GM23338 (cell line): Measurements from ENCODE around the gene SLC16A5. TPM values are rescaled to one million over a fixed set of nuclear protein-coding genes. Genes with fewer than 3 reads are reported as not detected.
"Not testable (repeated sequence)": the region's sequence is repeated elsewhere in the genome, so short reads cannot be mapped to it uniquely, and the experiment has no call there.

Source experiments
- ATAC-seq: fragments of 200-7000 bp; cut with Tn5 transposase; 3 replicates; pipeline ENCODE4 v1.9.1; 2020
- DNase-seq: peaks from one replicate; pipeline ENCODE4 v3.0.0-alpha.2; 2015; ENCODE audit warnings: low spot score
- H2AFZ ChIP-seq: fragments of 200-600 bp; sonication (generic); 2 replicates; pipeline ENCODE4 v1.8.0; 2016; ENCODE audit warnings: antibody characterized with exemption, mild to moderate bottlenecking, moderate library complexity
- H3F3A ChIP-seq: fragments of 200-600 bp; sonication (generic); replicated peaks from 2 replicates; pipeline ENCODE4 v1.8.0; 2017; ENCODE audit warnings: antibody characterized with exemption, mixed run types, low read depth
- H3K27ac ChIP-seq: fragments of 200-600 bp; sonication (generic); 2 replicates; pipeline ENCODE4 v1.6.1; 2016; ENCODE audit warnings: low read depth
- H3K27me3 ChIP-seq: fragments of 200-600 bp; sonication (generic); 2 replicates; pipeline ENCODE4 v1.8.0; 2016; ENCODE audit warnings: mild to moderate bottlenecking, mixed run types, moderate library complexity; ENCODE audit not compliant: insufficient read depth
- H3K36me3 ChIP-seq: fragments of 200-600 bp; sonication (generic); 2 replicates; pipeline ENCODE4 v1.8.0; 2016; ENCODE audit warnings: mild to moderate bottlenecking; ENCODE audit not compliant: insufficient read depth
- H3K4me1 ChIP-seq: fragments of 200-600 bp; sonication (generic); 2 replicates; pipeline ENCODE4 v1.8.0; 2016; ENCODE audit warnings: mild to moderate bottlenecking, moderate library complexity; ENCODE audit not compliant: insufficient read depth
- H3K4me2 ChIP-seq: fragments of 200-600 bp; sonication (generic); 2 replicates; pipeline ENCODE4 v1.7.1; 2017; ENCODE audit warnings: mixed run types
- H3K4me3 ChIP-seq: fragments of 200-600 bp; sonication (generic); 2 replicates; pipeline ENCODE4 v1.6.1; 2016; ENCODE audit warnings: mixed run types
- H3K79me2 ChIP-seq: fragments of 200-600 bp; sonication (generic); replicated peaks from 2 replicates; pipeline ENCODE4 v1.8.0; 2017; ENCODE audit warnings: mild to moderate bottlenecking; ENCODE audit not compliant: insufficient read depth
- H3K9me2 ChIP-seq: fragments of 200-600 bp; sonication (generic); 2 replicates; pipeline ENCODE4 v1.8.0; 2017; ENCODE audit not compliant: insufficient read depth
- H4K20me1 ChIP-seq: fragments of 200-600 bp; sonication (generic); replicated peaks from 2 replicates; pipeline ENCODE4 v1.8.0; 2017; ENCODE audit warnings: mild to moderate bottlenecking; ENCODE audit not compliant: insufficient read depth
- H3K27ac Mint-ChIP-seq: 2 replicates; pipeline ENCODE4 v1.8.0; 2020; ENCODE audit warnings: inconsistent platforms, mild to moderate bottlenecking, moderate library complexity, mixed read lengths
- H3K27me3 Mint-ChIP-seq: 3 replicates; pipeline ENCODE4 v1.8.0; 2022; ENCODE audit warnings: low read depth, mild to moderate bottlenecking, moderate library complexity, mixed read lengths, inconsistent platforms; ENCODE audit not compliant: insufficient read depth, poor library complexity
- H3K36me3 Mint-ChIP-seq: 3 replicates; pipeline ENCODE4 v1.8.0; 2021; ENCODE audit warnings: low read depth, mild to moderate bottlenecking, inconsistent platforms, moderate library complexity, mixed read lengths
- H3K4me1 Mint-ChIP-seq: 3 replicates; pipeline ENCODE4 v1.8.0; 2020; ENCODE audit warnings: mild to moderate bottlenecking, inconsistent platforms, mixed read lengths
- H3K4me3 Mint-ChIP-seq: 3 replicates; pipeline ENCODE4 v1.8.0; 2021; ENCODE audit warnings: moderate library complexity, mild to moderate bottlenecking, inconsistent platforms, mixed read lengths
- H3K9me3 Mint-ChIP-seq: 3 replicates; pipeline ENCODE4 v1.8.0; 2020; ENCODE audit warnings: moderate library complexity, mild to moderate bottlenecking, inconsistent platforms, mixed read lengths
- CTCF ChIP-seq, 2 experiments: fragments of 200-600 bp in 1 of 2; sonication (generic) in 1 of 2; conservative IDR thresholded peaks; 2 replicates each; pipeline versions ENCODE4 v1.5.1 to v1.6.1; 2016 to 2017; ENCODE audit warnings: antibody characterized with exemption in 2 of 2, low read depth in 2 of 2, mild to moderate bottlenecking in 2 of 2, moderate library complexity in 1 of 2
- EZH2phosphoT487 ChIP-seq: fragments of 200-600 bp; sonication (generic); IDR thresholded peaks from one replicate; pipeline ENCODE4 v1.8.1; 2018; ENCODE audit warnings: antibody characterized with exemption; ENCODE audit not compliant: unreplicated experiment
- POLR2AphosphoS5 ChIP-seq: IDR thresholded peaks from 2 replicates; pipeline ENCODE4 v1.6.1; 2016; ENCODE audit warnings: antibody characterized with exemption, low read depth
- STAT1 ChIP-seq: IDR thresholded peaks from one replicate; pipeline ENCODE4 v1.6.1; 2016; ENCODE audit warnings: antibody characterized with exemption; ENCODE audit not compliant: unreplicated experiment
- polyA plus RNA-seq: library from polyadenylated mRNA; unstranded; fragments of >200 nt; fragmentation: Nextera tagmentation; extraction: Ambion mirVana; gene quantifications from 2 replicates; pipeline ENCODE4 v1.2.1, GENCODE V29; 2016
- total RNA-seq: library from RNA; depleted of rRNA; stranded (reverse); fragments of >200 nt; shearing (Covaris generic); gene quantifications from 2 replicates; pipeline ENCODE4 v1.2.3, GENCODE V29; 2014

Gene SLC16A5
- total and polyA plus RNA-seq, 2 experiments from 2014 or later = 7.3 to 40.0 TPM

- peaks cover 7% of the 10 kb centered on the region for H3K79me2 ChIP-seq
- peak within 1 kb of the TSS; percentile 95 for H3K4me3 ChIP-seq
- peak within 1 kb of the TSS; percentile 96 for H3K4me2 ChIP-seq
- TF ChIP-seq CTCF (conservative IDR thresholded peaks at IDR 0.05; ENCODE audit: low read depth in 2 of 2) (peak; percentile 58 to 73), POLR2AphosphoS5 (peak; percentile 90), EZH2phosphoT487 (no peak)
- H3K27ac ChIP-seq = peak within 1 kb of the TSS; percentile 92
- peak; percentile 96 for DNase-seq
- peak within 1 kb of the TSS; percentile 60; the same call in 1 of the 2 replicates for H2AFZ ChIP-seq
- H3K4me3 Mint-ChIP-seq = peak within 1 kb of the TSS; percentile 91
- no peaks in the 10 kb centered on the region for H3K27me3 ChIP-seq
- peaks cover 60% of the 10 kb centered on the region for H3F3A ChIP-seq
- peaks cover 37% of the 10 kb centered on the region for H3K36me3 Mint-ChIP-seq
- peak within 1 kb of the TSS; percentile 94 for H3K27ac Mint-ChIP-seq
- peak; percentile 84 for ATAC-seq
- H3K36me3 ChIP-seq = peaks cover 13% of the 10 kb centered on the region; the same call in 1 of the 2 replicates
- no peaks in the 10 kb centered on the region for H3K9me3 Mint-ChIP-seq
- peaks cover 30% of the 10 kb centered on the region for H3K27me3 Mint-ChIP-seq
- H3K4me1 Mint-ChIP-seq = peaks cover 10% of the 10 kb centered on the region
- H3K4me1 ChIP-seq = peaks cover 14% of the 10 kb centered on the region
- peaks cover 9% of the 10 kb centered on the region; the same call in 1 of the 2 replicates for H4K20me1 ChIP-seq
- H3K9me2 ChIP-seq = no peaks in the 10 kb centered on the region
These were observed 43.7 kb downstream of the SLC16A5 start, which contains the start of gene NT5C for GRCh38 chr17:75131278-75132017. Gene NT5C, minus strand, starts transcription at chr17:75131742. Its CDS starts 35 bp downstream, at chr17:75131707.

GRCh38 chr17:75132018-75133000 is 44.6 kb downstream of the SLC16A5 start:
- peak overlapping the region; percentile 95 for H3K4me3 ChIP-seq
- not testable (repeated sequence) for DNase-seq, H3K79me2 ChIP-seq, H3K9me2 ChIP-seq, ATAC-seq, H3K27me3 ChIP-seq, H3K4me1 Mint-ChIP-seq, H3K9me3 Mint-ChIP-seq
- Mint-ChIP-seq H3K27me3 (peaks cover 30% of the 10 kb centered on the region), H3K4me3 (peak overlapping the region; percentile 91), H3K36me3 (peaks cover 45% of the 10 kb centered on the region), H3K27ac (peak overlapping the region; percentile 94)
- peak overlapping the region; percentile 96 for H3K4me2 ChIP-seq
- peak overlapping the region; percentile 60; the same call in 1 of the 2 replicates for H2AFZ ChIP-seq
- H4K20me1 ChIP-seq = 0 out of 2 replicates have a peak, but pooled peaks cover 17% of the 10 kb centered on the region
- H3K27ac ChIP-seq = peak overlapping the region; percentile 92
- peaks cover 68% of the 10 kb centered on the region for H3F3A ChIP-seq
- peaks cover 14% of the 10 kb centered on the region for H3K4me1 ChIP-seq
- H3K36me3 ChIP-seq = peaks cover 14% of the 10 kb centered on the region; the same call in 1 of the 2 replicates

GRCh38 chr17:75133001-75133400 is 45.2 kb downstream of the SLC16A5 start:
- H3K4me1 ChIP-seq = peaks cover 14% of the 10 kb centered on the region
- H3K36me3 ChIP-seq = peaks cover 14% of the 10 kb centered on the region
- DNase-seq = no peak
- no peak overlapping the region for H2AFZ ChIP-seq
- H3F3A ChIP-seq = peaks cover 73% of the 10 kb centered on the region
- peaks cover 52% of the 10 kb centered on the region for H3K36me3 Mint-ChIP-seq
- no peaks in the 10 kb centered on the region for H3K9me3 Mint-ChIP-seq
- H4K20me1 ChIP-seq = peaks cover 23% of the 10 kb centered on the region; the same call in 1 of the 2 replicates
- no peak overlapping the region for H3K27ac Mint-ChIP-seq
- H3K27me3 Mint-ChIP-seq = peaks cover 30% of the 10 kb centered on the region
- no peak for ATAC-seq
- peaks cover 10% of the 10 kb centered on the region for H3K4me1 Mint-ChIP-seq
- peak overlapping the region; percentile 92 for H3K27ac ChIP-seq
- no peaks in the 10 kb centered on the region for H3K27me3 ChIP-seq
- peak overlapping the region; percentile 91; the same call in 1 of the 3 replicates for H3K4me3 Mint-ChIP-seq
- H3K79me2 ChIP-seq = peaks cover 7% of the 10 kb centered on the region
- no peaks in the 10 kb centered on the region for H3K9me2 ChIP-seq
- H3K4me2 ChIP-seq = no peak overlapping the region
- H3K4me3 ChIP-seq = no peak overlapping the region
- TF ChIP-seq STAT1 = no peak
